NCI-H510A (cell line): Measurements from ENCODE around the gene BTNL2.

Experiments used
- DNase-seq: peaks from one replicate; lab custom pipeline; 2025; lab: John Stamatoyannopoulos, UW

Gene BTNL2

GRCh38 chr6:32415521-32416019, 8.6 kb upstream of the BTNL2 start:
- peak; percentile 14 for DNase-seq

- no peak for DNase-seq
Measured at GRCh38 chr6:32413427-32414047, 6.6 kb upstream of the BTNL2 start.

- DNase-seq: no peak
Measured at GRCh38 chr6:32411566-32412327, 4.8 kb upstream of the BTNL2 start.

- no peak for DNase-seq
Measured at GRCh38 chr6:32410906-32411305, 3.9 kb upstream of the BTNL2 start.

GRCh38 chr6:32406197-32406596, 784 bp downstream of the BTNL2 start:
- no peak for DNase-seq

GRCh38 chr6:32405656-32406055, 1.3 kb downstream of the BTNL2 start:
- DNase-seq: no peak

GRCh38 chr6:32402812-32403211, 4.2 kb downstream of the BTNL2 start:
- no peak for DNase-seq

GRCh38 chr6:32401284-32401963, 5.6 kb downstream of the BTNL2 start:
- no peak for DNase-seq

- no peak for DNase-seq
Measured at GRCh38 chr6:32397252-32397920, 9.6 kb downstream of the BTNL2 start.

- DNase-seq: no peak
Measured at GRCh38 chr6:32396028-32396427, 11.0 kb downstream of the BTNL2 start.

- no peak for DNase-seq
Measured at GRCh38 chr6:32393665-32394420, 13.1 kb downstream of the BTNL2 start.

- DNase-seq: no peak
Measured at GRCh38 chr6:32391505-32391904, 15.5 kb downstream of the BTNL2 start.

- DNase-seq: no peak
Measured at GRCh38 chr6:32387589-32388340, 19.2 kb downstream of the BTNL2 start.

- DNase-seq: no peak
Measured at GRCh38 chr6:32386040-32386439, 20.9 kb downstream of the BTNL2 start.

- DNase-seq: no peak
Measured at GRCh38 chr6:32382757-32383420, 24.1 kb downstream of the BTNL2 start.

- no peak for DNase-seq
Measured at GRCh38 chr6:32379545-32379944, 27.4 kb downstream of the BTNL2 start.

- DNase-seq: no peak
Measured at GRCh38 chr6:32375739-32376529, 31.0 kb downstream of the BTNL2 start.

- DNase-seq: no peak
Measured at GRCh38 chr6:32371803-32372202, 35.2 kb downstream of the BTNL2 start, which contains the start of gene TSBP1. Gene TSBP1, minus strand, starts transcription at chr6:32371903. Its CDS starts 197 bp downstream, at chr6:32371706.

GRCh38 chr6:32371229-32371628, 35.8 kb downstream of the BTNL2 start:
- DNase-seq: no peak
